Activated CD8-positive, alpha-beta memory T cell treated with anti-CD3 and anti-CD28 coated beads, Interleukin-2, amount 50 U/mL, for 24 hours (primary cell): Measurements from ENCODE around the gene GMEB1.
"Not testable (repeated sequence)": the region's sequence is repeated elsewhere in the genome, so short reads cannot be mapped to it uniquely, and the experiment has no call there.

Experiments used
- DNase-seq: peaks from one replicate; pipeline ENCODE4 v3.0.0-alpha.2; 2020; ENCODE audit errors: extremely low read depth

GMEB1 gene

DNA sequence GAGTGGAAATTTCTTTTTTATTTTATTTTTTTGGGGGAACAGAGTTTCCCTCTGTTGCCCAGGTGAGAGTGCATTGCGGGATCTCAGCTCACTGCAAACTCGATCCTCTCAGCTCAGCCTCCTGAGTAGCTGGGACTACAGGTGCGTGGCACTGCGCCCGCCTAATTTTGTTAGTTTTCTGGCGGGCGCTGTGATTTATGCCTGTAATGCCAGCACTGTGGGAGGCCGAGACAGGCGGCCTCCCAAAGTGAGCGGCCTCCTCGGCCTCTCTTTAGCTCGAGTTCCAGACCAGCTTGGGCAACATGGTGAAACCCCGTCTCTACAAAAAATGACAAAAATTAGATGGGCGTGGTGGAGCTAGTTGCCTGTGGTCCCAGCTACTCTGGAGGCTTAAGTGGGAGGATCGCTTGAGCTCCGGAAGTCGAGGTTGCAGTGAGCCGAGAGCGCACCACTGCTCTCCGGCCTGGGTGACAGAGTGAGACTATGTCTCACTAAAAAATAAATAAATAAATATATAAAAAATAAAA lies 2.7 kb downstream of the GMEB1 start:
- no peak for DNase-seq

- not testable (repeated sequence) for DNase-seq
Observed at GRCh38 chr1:28672971-28673370, 4.4 kb downstream of the GMEB1 start.

DNA sequence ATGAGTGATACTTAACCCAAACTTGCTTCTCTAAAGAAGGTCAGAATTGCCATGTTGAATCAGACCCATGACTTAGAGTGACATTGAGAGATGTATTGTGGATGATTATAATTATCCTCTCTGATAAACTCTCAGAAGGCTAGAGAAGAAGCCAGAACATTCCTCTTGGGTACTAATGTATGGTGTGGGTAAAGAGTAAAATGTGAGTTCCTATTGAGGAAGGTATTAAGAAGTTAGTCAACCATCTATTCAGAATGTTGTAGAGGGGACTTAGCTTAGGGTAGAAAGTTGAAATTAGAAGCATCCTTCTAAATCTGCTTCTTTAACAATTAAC lies 7.3 kb downstream of the GMEB1 start:
- no peak for DNase-seq

DNA sequence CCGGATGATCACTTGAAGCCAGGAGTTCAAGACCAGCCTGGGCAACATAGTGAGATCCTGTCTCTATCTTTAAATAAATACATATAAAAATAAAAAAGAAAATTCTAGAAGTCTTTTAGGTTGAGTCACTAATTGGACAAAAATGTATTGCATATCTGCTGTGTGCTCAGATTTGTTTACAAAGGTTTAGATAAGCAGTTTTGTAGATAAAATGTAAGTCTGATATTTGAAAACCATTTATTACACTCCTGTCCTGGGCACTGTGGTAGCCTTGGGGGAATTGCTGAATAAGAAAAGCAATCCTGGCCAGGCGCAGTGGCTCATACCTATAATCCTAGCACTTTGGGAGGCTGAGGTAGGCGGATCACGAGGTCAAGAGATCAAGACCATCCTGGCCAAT lies 11.6 kb downstream of the GMEB1 start:
- no peak for DNase-seq

- DNase-seq: no peak
Observed at GRCh38 chr1:28682840-28683239, 14.3 kb downstream of the GMEB1 start.

- no peak for DNase-seq
Observed at GRCh38 chr1:28684937-28685336, 16.4 kb downstream of the GMEB1 start.

DNA sequence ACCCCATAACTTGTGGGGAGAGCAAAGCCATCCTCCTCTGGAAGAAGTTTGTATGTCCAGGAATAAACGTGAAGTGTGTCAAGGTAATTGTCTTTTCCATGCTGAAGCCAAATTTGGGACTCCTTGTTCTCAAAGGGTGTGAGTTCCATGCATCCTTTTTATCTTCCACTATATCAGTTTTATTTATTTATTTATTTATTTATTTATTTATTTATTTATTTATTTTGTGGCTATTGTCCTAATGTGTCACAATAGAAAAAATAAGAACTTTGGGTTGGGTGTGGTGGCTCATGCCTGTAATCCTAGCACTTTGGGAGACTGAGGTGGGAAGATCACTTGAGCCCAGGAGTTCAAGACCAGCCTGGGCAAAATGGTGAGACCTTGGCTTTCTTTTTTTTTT lies 23.0 kb downstream of the GMEB1 start:
- DNase-seq: not testable (repeated sequence)

DNA sequence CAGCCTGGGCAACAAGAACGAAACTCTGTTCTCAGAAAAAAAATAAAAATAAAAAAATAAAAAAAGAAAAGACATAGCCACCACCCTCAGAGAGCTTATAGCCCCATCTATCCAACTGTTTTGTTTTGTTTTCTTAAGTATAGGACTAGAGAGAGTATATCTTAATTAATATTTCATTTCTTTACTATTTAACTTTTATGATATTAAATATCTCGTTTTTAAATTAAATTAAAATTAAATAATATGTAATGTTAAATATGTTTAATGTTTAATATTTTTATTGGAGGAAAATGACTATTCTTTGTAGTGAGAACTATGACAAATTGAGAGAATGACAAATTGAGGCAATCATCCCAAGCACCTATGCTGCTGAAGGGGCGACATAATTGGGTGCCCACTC lies 35.0 kb downstream of the GMEB1 start:
- no peak for DNase-seq

GRCh38 chr1:28716336-28716735 lies 47.8 kb downstream of the GMEB1 start:
- DNase-seq: no peak

- no peak for DNase-seq
Observed at GRCh38 chr1:28718166-28718565, 49.6 kb downstream of the GMEB1 start.

GRCh38 chr1:28718586-28719331 lies 50.2 kb downstream of the GMEB1 start:
- DNase-seq: no peak

DNA sequence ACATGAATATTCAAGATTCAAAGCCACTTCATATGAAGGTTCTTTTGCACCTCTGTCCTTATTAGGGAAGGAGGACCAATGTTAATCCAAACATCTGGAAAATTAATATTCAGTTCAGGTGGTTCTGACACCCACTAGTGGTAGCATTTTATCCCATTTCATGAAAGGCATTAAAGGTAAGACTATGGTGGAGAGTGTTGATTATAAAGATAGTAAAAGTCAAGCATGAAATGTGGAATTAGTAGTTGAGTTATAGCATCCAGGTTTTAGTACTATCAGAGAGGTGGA lies 50.7 kb downstream of the GMEB1 start:
- DNase-seq: no peak

GRCh38 chr1:28720376-28720775 lies 51.8 kb downstream of the GMEB1 start:
- no peak for DNase-seq

DNA sequence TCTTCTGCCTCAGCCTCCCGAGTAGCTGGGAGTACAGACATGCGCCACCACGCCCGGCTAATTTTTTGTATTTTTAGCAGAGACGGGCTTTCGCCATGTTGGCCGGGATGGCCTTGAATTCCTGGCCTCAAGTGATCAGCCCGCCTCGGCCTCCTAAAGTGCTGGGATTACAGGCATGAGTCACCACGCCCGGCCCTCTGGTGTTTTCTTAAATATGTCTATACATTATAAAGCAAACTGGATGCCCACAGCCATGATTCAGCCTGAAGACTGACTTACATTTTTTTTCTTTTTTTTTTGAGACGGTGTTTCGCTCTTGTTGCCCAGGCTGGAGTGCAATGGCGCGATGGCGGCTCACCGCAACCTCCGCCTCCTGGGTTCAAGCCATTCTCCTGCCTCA lies 53.3 kb downstream of the GMEB1 start:
- not testable (repeated sequence) for DNase-seq

DNA sequence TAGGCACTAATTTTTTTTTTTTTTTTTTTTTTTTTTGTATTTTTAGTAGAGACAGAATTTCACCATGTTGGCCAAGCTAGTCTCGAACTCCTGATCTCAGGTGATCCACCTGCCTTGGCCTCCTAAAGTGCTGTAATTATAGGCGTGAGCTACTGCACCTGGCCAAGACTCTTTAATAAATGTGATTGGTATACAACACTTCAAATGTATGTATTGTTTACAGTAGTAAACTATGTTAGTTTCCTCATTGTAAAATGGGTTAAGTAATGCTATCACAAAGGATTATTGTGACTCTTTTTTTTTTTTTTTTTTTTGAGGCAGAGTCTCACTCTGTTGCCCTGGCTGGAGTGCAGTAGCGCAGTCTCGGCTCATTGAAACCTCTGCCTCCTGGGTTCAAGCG lies 56.8 kb downstream of the GMEB1 start:
- DNase-seq: not testable (repeated sequence)

GRCh38 chr1:28735961-28736449 lies 67.4 kb downstream of the GMEB1 start:
- DNase-seq: no peak

- DNase-seq: peak; percentile 94
Observed at GRCh38 chr1:28736450-28737306, 68.1 kb downstream of the GMEB1 start, which contains the start of gene YTHDF2. Gene YTHDF2, plus strand, starts transcription at chr1:28736940. Its CDS starts 181 bp downstream, at chr1:28737121.

- no peak for DNase-seq
Observed at GRCh38 chr1:28737307-28738132, 68.9 kb downstream of the GMEB1 start.

- no peak for DNase-seq
Observed at GRCh38 chr1:28740118-28740517, 71.5 kb downstream of the GMEB1 start.

GRCh38 chr1:28744184-28744583 lies 75.6 kb downstream of the GMEB1 start:
- DNase-seq: no peak

DNA sequence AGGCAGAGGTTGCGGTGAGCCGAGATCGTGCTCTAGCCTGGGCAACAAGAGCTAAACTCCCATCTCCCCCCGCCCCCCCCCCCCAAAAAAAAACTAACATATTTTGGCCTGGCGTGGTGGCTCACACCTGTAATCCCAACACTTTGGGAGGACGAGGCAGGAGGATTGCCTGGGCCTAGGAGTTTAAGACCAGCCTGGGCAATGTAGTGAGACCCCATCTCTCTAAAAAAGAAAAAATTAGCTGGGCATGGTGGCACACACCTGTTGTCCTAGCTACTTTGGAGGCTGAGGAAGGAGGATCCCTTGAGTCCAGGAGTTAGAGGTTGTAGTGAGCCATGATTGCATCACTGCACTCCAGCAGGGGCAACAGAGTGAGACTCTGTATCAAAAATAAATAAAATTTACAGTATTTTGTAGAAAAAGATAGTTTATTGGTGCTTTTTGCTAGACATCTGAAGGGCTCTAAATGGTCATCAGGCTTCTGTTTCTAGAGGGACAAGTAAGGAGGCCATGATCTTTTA lies 77.1 kb downstream of the GMEB1 start:
- DNase-seq: no peak

- DNase-seq: no peak
Observed at GRCh38 chr1:28750330-28750729, 81.7 kb downstream of the GMEB1 start.
